Measurements from ENCODE around the gene DDX1.

GRCh38 chr2:15609341-15610042 is 17.8 kb downstream of the DDX1 start:
- TF ChIP-seq CTCF (conservative IDR thresholded peaks at IDR 0.05 in 1 of 2, IDR thresholded peaks at IDR 0.05 in 1 of 2; ENCODE audit: low read depth in 1 of 2, low read length in 2 of 2) (no peak), EZH2 (IDR thresholded peaks at IDR 0.05; ENCODE audit: low read length, missing control alignments) (no peak)
